ENCODE data around the gene C5.

The C5 gene

GRCh38 chr9:120942186-120943001 is 107.7 kb downstream of the C5 start:
- Histone ChIP-seq H3K27me3 (ENCODE audit: insufficient read depth, low read length, poor library complexity, severe bottlenecking) (no peaks in the 10 kb centered on the region), H3K9ac (ENCODE audit: low read depth, low read length, poor library complexity, severe bottlenecking) (no peak overlapping the region), H3K9me3 (ENCODE audit: insufficient read depth, low read depth, low read length) (no peaks in the 10 kb centered on the region), H3F3A (ENCODE audit: low read depth) (no peaks in the 10 kb centered on the region), H3K4me1 (ENCODE audit: insufficient read depth, low read length, poor library complexity, severe bottlenecking) (peaks cover 19% of the 10 kb centered on the region), H3K4me2 (ENCODE audit: low read depth, low read length, poor library complexity, severe bottlenecking) (no peak overlapping the region), H2AFZ (ENCODE audit: low read length) (no peak overlapping the region), H3K36me3 (ENCODE audit: insufficient read depth, low read length) (no peaks in the 10 kb centered on the region), H3K79me2 (ENCODE audit: insufficient read depth, low read length) (no peaks in the 10 kb centered on the region), H3K9me2 (replicated peaks; ENCODE audit: low read depth, low read length) (no peaks in the 10 kb centered on the region), H3K4me3 (ENCODE audit: low read length, poor library complexity, severe bottlenecking) (no peak overlapping the region), H4K20me1 (ENCODE audit: insufficient read depth, low read length, poor library complexity, severe bottlenecking) (no peaks in the 10 kb centered on the region)
- TF ChIP-seq CTCF (conservative IDR thresholded peaks at IDR 0.05; ENCODE audit: low read length) (no peak), EZH2phosphoT487 (IDR thresholded peaks at IDR 0.05; ENCODE audit: borderline replicate concordance) (no peak)

- H3K9me3 ChIP-seq (ENCODE audit: insufficient read depth, low read depth, low read length) = no peaks in the 10 kb centered on the region
- H3K36me3 ChIP-seq (ENCODE audit: insufficient read depth, low read length) = no peaks in the 10 kb centered on the region
- H4K20me1 ChIP-seq (ENCODE audit: insufficient read depth, low read length, poor library complexity, severe bottlenecking) = no peaks in the 10 kb centered on the region
- H3K9me2 ChIP-seq (replicated peaks; ENCODE audit: low read depth, low read length) = no peaks in the 10 kb centered on the region
- H2AFZ ChIP-seq (ENCODE audit: low read length) = no peak overlapping the region
- H3K4me1 ChIP-seq (ENCODE audit: insufficient read depth, low read length, poor library complexity, severe bottlenecking) = peaks cover 27% of the 10 kb centered on the region
- no peak overlapping the region for H3K4me2 ChIP-seq (ENCODE audit: low read depth, low read length, poor library complexity, severe bottlenecking)
- H3K9ac ChIP-seq (ENCODE audit: low read depth, low read length, poor library complexity, severe bottlenecking) = no peak overlapping the region
- H3K79me2 ChIP-seq (ENCODE audit: insufficient read depth, low read length) = no peaks in the 10 kb centered on the region
- peaks cover 3% of the 10 kb centered on the region; the same call in 1 of the 2 replicates for H3F3A ChIP-seq (ENCODE audit: low read depth)
- H3K27me3 ChIP-seq (ENCODE audit: insufficient read depth, low read length, poor library complexity, severe bottlenecking) = no peaks in the 10 kb centered on the region
- no peak overlapping the region for H3K4me3 ChIP-seq (ENCODE audit: low read length, poor library complexity, severe bottlenecking)
- no peak for TF ChIP-seq CTCF (conservative IDR thresholded peaks at IDR 0.05; ENCODE audit: low read length)
- no peak for TF ChIP-seq EZH2phosphoT487 (IDR thresholded peaks at IDR 0.05; ENCODE audit: borderline replicate concordance)
Measured at GRCh38 chr9:120941046-120941770, 108.9 kb downstream of the C5 start.

GRCh38 chr9:120940573-120940972 is 109.5 kb downstream of the C5 start:
- Histone ChIP-seq H3K4me1 (ENCODE audit: insufficient read depth, low read length, poor library complexity, severe bottlenecking) (peaks cover 30% of the 10 kb centered on the region), H3F3A (ENCODE audit: low read depth) (peaks cover 4% of the 10 kb centered on the region; the same call in 1 of the 2 replicates), H3K9ac (ENCODE audit: low read depth, low read length, poor library complexity, severe bottlenecking) (no peak overlapping the region), H4K20me1 (ENCODE audit: insufficient read depth, low read length, poor library complexity, severe bottlenecking) (no peaks in the 10 kb centered on the region), H2AFZ (ENCODE audit: low read length) (no peak overlapping the region), H3K4me3 (ENCODE audit: low read length, poor library complexity, severe bottlenecking) (no peak overlapping the region), H3K9me2 (replicated peaks; ENCODE audit: low read depth, low read length) (no peaks in the 10 kb centered on the region), H3K4me2 (ENCODE audit: low read depth, low read length, poor library complexity, severe bottlenecking) (no peak overlapping the region), H3K79me2 (ENCODE audit: insufficient read depth, low read length) (no peaks in the 10 kb centered on the region), H3K36me3 (ENCODE audit: insufficient read depth, low read length) (no peaks in the 10 kb centered on the region), H3K27me3 (ENCODE audit: insufficient read depth, low read length, poor library complexity, severe bottlenecking) (no peaks in the 10 kb centered on the region), H3K9me3 (ENCODE audit: insufficient read depth, low read depth, low read length) (no peaks in the 10 kb centered on the region)
- TF ChIP-seq EZH2phosphoT487 (IDR thresholded peaks at IDR 0.05; ENCODE audit: borderline replicate concordance) (no peak), CTCF (conservative IDR thresholded peaks at IDR 0.05; ENCODE audit: low read length) (no peak)

All from Loucy (cell line).